Body of pancreas (tissue), 4 donors: ENCODE data around the gene SSNA1.

Experiments used
- POLR2A ChIP-seq, 3 donors: fragments of 450-650 bp; IDR thresholded peaks; one replicate each; pipeline ENCODE4 v1.6.1; 2016; ENCODE audit warnings: antibody characterized with exemption in 3 of 3, mild to moderate bottlenecking in 2 of 3
- TF ChIP-seq, protein P1 (sequence below), 7 experiments: fragments of 450-650 bp in 4 of 7; fragments of 200-600 bp in 3 of 7; sonication (generic) in 3 of 7; IDR thresholded peaks; one replicate each; pipeline ENCODE4 v1.5.1; 2016 to 2019; ENCODE audit warnings: antibody characterized with exemption in 7 of 7

DNA sequence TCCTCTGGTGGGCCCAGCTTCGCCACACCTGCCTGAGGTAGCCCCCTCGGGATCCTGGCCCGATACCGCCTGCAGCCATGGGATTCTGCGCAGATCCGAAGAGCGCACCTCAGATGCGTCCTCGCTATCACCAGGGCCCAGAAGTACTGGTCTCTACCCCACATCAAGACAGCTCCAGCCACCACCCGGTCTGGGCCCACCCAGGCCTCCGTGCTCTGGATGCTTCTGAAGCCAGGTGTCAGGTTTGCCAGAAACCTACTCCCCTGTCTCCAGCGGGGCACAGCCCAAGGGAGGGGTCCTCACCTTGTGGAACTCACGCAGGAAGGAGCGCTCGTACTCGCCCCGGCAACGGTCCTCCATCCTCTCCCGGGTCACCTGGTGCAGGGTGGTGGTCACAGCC is 2.6 kb upstream of the SSNA1 start:
- TF ChIP-seq, protein P1, sequence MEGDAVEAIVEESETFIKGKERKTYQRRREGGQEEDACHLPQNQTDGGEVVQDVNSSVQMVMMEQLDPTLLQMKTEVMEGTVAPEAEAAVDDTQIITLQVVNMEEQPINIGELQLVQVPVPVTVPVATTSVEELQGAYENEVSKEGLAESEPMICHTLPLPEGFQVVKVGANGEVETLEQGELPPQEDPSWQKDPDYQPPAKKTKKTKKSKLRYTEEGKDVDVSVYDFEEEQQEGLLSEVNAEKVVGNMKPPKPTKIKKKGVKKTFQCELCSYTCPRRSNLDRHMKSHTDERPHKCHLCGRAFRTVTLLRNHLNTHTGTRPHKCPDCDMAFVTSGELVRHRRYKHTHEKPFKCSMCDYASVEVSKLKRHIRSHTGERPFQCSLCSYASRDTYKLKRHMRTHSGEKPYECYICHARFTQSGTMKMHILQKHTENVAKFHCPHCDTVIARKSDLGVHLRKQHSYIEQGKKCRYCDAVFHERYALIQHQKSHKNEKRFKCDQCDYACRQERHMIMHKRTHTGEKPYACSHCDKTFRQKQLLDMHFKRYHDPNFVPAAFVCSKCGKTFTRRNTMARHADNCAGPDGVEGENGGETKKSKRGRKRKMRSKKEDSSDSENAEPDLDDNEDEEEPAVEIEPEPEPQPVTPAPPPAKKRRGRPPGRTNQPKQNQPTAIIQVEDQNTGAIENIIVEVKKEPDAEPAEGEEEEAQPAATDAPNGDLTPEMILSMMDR (IDR thresholded peaks at IDR 0.05): no peak
- TF ChIP-seq POLR2A (IDR thresholded peaks at IDR 0.05): no peak
